Esophagus (tissue), 2 donors: Measurements from ENCODE around the gene CACNG4. TPM values are rescaled to one million over a fixed set of nuclear protein-coding genes. Genes with fewer than 3 reads are reported as not detected.

Source experiments
- H3K27ac ChIP-seq, 2 donors: one replicate each; pipeline ENCODE4 v1.5.1; 2013; ENCODE audit warnings: low read depth in 2 of 2, mild to moderate bottlenecking in 2 of 2, inconsistent platforms in 1 of 2, low read length in 1 of 2, moderate library complexity in 1 of 2
- H3K27me3 ChIP-seq, 2 donors: one replicate each; pipeline ENCODE4 v1.6.1; 2013; ENCODE audit warnings: low read length in 2 of 2, control low read depth in 1 of 2, mild to moderate bottlenecking in 1 of 2; ENCODE audit not compliant: insufficient read depth in 2 of 2, control insufficient read depth in 1 of 2
- H3K36me3 ChIP-seq, 2 donors: one replicate each; pipeline ENCODE4 v1.6.1; 2013; ENCODE audit warnings: low read length in 1 of 2; ENCODE audit not compliant: control insufficient read depth in 2 of 2, insufficient read depth in 2 of 2
- H3K4me1 ChIP-seq, 2 donors: one replicate each; pipeline ENCODE4 v1.6.1; 2013; ENCODE audit warnings: low read length in 1 of 2; ENCODE audit not compliant: control insufficient read depth in 2 of 2, insufficient read depth in 2 of 2
- H3K4me3 ChIP-seq, 2 donors: one replicate each; pipeline ENCODE4 v1.5.1; 2013; ENCODE audit warnings: low read length in 2 of 2, mild to moderate bottlenecking in 2 of 2, low read depth in 1 of 2, moderate library complexity in 1 of 2
- H3K9me3 ChIP-seq, 2 donors: one replicate each; pipeline ENCODE4 v1.6.1; 2013; ENCODE audit warnings: mild to moderate bottlenecking in 2 of 2, low read depth in 1 of 2, low read length in 1 of 2, moderate library complexity in 1 of 2; ENCODE audit not compliant: control insufficient read depth in 2 of 2, insufficient read depth in 1 of 2
- WGBS, 2 donors: extraction: QIAGEN DNeasy Blood & Tissue Kit; methylation state at CpG; one replicate each; pipeline ENCODE4 v1.1.7; 2013; 5-methylcytosine and 5-hydroxymethylcytosine counted together
- polyA plus RNA-seq, 2 donors: library from polyadenylated mRNA; stranded (reverse); fragments of 200-250 nt; gene quantifications; one replicate each; pipeline ENCODE4 v1.2.3, GENCODE V29; 2013
- donor health status: healthy with polysubstance abuse.
- donor health status: Bipolar disorder and iron deficiency.

Gene CACNG4
- polyA plus RNA-seq, 2 donors: 0.18 to 0.29 TPM

GRCh38 chr17:67055811-67056745 lies 91.6 kb downstream of the CACNG4 start:
- Histone ChIP-seq H3K4me3 (no peak overlapping the region), H3K4me1 (no peaks in the 10 kb centered on the region), H3K9me3 (no peaks in the 10 kb centered on the region), H3K27ac (no peak overlapping the region), H3K36me3 (no peaks in the 10 kb centered on the region), H3K27me3 (no peaks in the 10 kb centered on the region)
- 88% methylated on average over 29 of the region's 29 CpGs for WGBS, 2 donors

- Histone ChIP-seq H3K27ac (no peak overlapping the region), H3K27me3 (no peaks in the 10 kb centered on the region), H3K4me1 (no peaks in the 10 kb centered on the region), H3K9me3 (no peaks in the 10 kb centered on the region), H3K4me3 (no peak overlapping the region), H3K36me3 (no peaks in the 10 kb centered on the region)
- WGBS, 2 donors: 84 to 89% methylated on average over 18 of the region's 18 CpGs
These were observed 92.4 kb downstream of the CACNG4 start for GRCh38 chr17:67056746-67057490.

GRCh38 chr17:67058036-67058435 lies 93.5 kb downstream of the CACNG4 start:
- Histone ChIP-seq H3K9me3 (no peaks in the 10 kb centered on the region), H3K36me3 (no peaks in the 10 kb centered on the region), H3K4me3 (no peak overlapping the region), H3K27me3 (no peaks in the 10 kb centered on the region), H3K27ac (no peak overlapping the region), H3K4me1 (no peaks in the 10 kb centered on the region)
- 96 to 98% methylated on average over 8 of the region's 8 CpGs for WGBS, 2 donors

- Histone ChIP-seq H3K36me3 (no peaks in the 10 kb centered on the region), H3K9me3 (no peaks in the 10 kb centered on the region), H3K27me3 (no peaks in the 10 kb centered on the region), H3K4me1 (no peaks in the 10 kb centered on the region), H3K4me3 (no peak overlapping the region), H3K27ac (no peak overlapping the region)
- WGBS, 2 donors: 76 to 79% methylated on average over 6 of the region's 6 CpGs
These were observed 94.9 kb downstream of the CACNG4 start for GRCh38 chr17:67059372-67059771.

GRCh38 chr17:67063141-67063540 lies 98.6 kb downstream of the CACNG4 start:
- Histone ChIP-seq H3K9me3 (no peaks in the 10 kb centered on the region), H3K27ac (no peak overlapping the region), H3K4me3 (no peak overlapping the region), H3K27me3 (no peaks in the 10 kb centered on the region), H3K4me1 (no peaks in the 10 kb centered on the region), H3K36me3 (no peaks in the 10 kb centered on the region)
- WGBS, 2 donors: 65 to 78% methylated on average over 6 of the region's 6 CpGs

- 44 to 45% methylated on average over 2 of the region's 2 CpGs for WGBS, 2 donors
These were observed 102.2 kb downstream of the CACNG4 start for GRCh38 chr17:67066717-67067116.

GRCh38 chr17:67067571-67068482 lies 103.3 kb downstream of the CACNG4 start:
- Histone ChIP-seq H3K36me3 (no peaks in the 10 kb centered on the region), H3K4me3 (no peak overlapping the region), H3K9me3 (no peaks in the 10 kb centered on the region), H3K4me1 (no peaks in the 10 kb centered on the region), H3K27ac (no peak overlapping the region), H3K27me3 (no peaks in the 10 kb centered on the region)
- WGBS, 2 donors: 89 to 90% methylated on average over 13 of the region's 13 CpGs

More at GRCh38 chr17:67066717-67067116, 102.2 kb downstream of the CACNG4 start:
- H3K36me3 ChIP-seq: no peaks in the 10 kb centered on the region
- no peaks in the 10 kb centered on the region for H3K27me3 ChIP-seq
- H3K4me3 ChIP-seq: no peak overlapping the region
- no peak overlapping the region for H3K27ac ChIP-seq
- no peaks in the 10 kb centered on the region for H3K4me1 ChIP-seq
- no peaks in the 10 kb centered on the region for H3K9me3 ChIP-seq

GRCh38 chr17:67068999-67069398 lies 104.5 kb downstream of the CACNG4 start:
- H3K4me3 ChIP-seq: no peak overlapping the region
- H3K36me3 ChIP-seq: no peaks in the 10 kb centered on the region
- H3K9me3 ChIP-seq: no peaks in the 10 kb centered on the region
- H3K27me3 ChIP-seq: no peaks in the 10 kb centered on the region
- no peaks in the 10 kb centered on the region for H3K4me1 ChIP-seq
- no peak overlapping the region for H3K27ac ChIP-seq
- 66 to 72% methylated on average over 3 of the region's 3 CpGs for WGBS, 2 donors

GRCh38 chr17:67069603-67070136 lies 105.2 kb downstream of the CACNG4 start:
- WGBS, 2 donors: 95 to 97% methylated on average over 5 of the region's 5 CpGs
- Histone ChIP-seq H3K9me3 (no peaks in the 10 kb centered on the region), H3K4me1 (no peaks in the 10 kb centered on the region), H3K27me3 (no peaks in the 10 kb centered on the region), H3K27ac (no peak overlapping the region), H3K4me3 (no peak overlapping the region), H3K36me3 (no peaks in the 10 kb centered on the region)
